GM13976 (cell line): ENCODE measurements around the gene AKR1B1.
A peak's percentile ranks its signal among the peaks of the same experiment; 100 is the strongest.

ENCODE experiments used
- DNase-seq: peaks from one replicate; pipeline ENCODE4 v3.0.0; 2012; ENCODE audit warnings: low spot score
- in situ Hi-C: fragments of 300-500 bp; cut with MboI; formaldehyde crosslinking; loops from one replicate; pipeline ENCODE4 v1.12.0; 2022; ENCODE audit warnings: low sequenced_read_pairs, mixed read lengths, inconsistent platforms; ENCODE audit not compliant: unreplicated experiment
- TF ChIP-seq, protein P1 (sequence below): IDR thresholded peaks from 2 replicates; pipeline ENCODE4 v1.5.1; 2012; ENCODE audit warnings: borderline replicate concordance, mild to moderate bottlenecking; ENCODE audit not compliant: insufficient read depth; ENCODE audit errors: extremely low read depth, missing control alignments, control extremely low read depth

The AKR1B1 gene

DNA sequence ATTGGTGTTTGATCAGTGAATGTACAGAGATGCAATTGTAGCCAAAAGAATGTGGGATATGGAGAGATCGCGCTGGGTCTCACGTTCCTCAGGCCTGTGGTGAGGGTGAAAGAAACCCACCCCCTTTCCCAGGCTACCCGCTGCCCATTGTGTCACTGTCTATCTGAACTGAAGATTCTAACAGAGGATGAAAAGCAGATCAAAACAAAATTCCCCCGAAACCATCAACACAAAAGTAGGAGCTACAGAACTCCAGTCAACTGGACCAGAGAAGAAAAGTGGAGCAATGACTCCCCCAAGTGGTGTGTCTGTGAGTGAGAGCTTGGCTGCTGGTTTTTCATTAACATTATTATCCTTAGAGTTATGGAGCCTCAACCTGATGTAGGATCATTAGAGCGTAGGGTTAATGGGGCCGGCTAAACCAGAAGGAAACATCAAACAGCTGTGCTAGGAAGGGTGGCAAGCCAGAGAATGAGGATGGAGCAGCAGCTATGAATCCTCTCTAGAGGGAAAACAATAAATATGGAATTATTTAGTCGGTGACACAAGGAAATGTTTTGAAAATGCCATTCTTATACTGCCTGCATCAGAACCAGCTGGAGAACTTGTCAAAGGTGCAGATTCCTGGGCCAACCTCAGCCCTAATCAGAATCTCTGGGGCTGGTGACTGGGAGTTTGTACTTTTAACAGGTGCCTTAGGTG lies 38.3 kb downstream of the AKR1B1 start:
- peak; percentile 42 for DNase-seq
- in situ Hi-C loops, result no loop called here
- TF ChIP-seq, protein P1, sequence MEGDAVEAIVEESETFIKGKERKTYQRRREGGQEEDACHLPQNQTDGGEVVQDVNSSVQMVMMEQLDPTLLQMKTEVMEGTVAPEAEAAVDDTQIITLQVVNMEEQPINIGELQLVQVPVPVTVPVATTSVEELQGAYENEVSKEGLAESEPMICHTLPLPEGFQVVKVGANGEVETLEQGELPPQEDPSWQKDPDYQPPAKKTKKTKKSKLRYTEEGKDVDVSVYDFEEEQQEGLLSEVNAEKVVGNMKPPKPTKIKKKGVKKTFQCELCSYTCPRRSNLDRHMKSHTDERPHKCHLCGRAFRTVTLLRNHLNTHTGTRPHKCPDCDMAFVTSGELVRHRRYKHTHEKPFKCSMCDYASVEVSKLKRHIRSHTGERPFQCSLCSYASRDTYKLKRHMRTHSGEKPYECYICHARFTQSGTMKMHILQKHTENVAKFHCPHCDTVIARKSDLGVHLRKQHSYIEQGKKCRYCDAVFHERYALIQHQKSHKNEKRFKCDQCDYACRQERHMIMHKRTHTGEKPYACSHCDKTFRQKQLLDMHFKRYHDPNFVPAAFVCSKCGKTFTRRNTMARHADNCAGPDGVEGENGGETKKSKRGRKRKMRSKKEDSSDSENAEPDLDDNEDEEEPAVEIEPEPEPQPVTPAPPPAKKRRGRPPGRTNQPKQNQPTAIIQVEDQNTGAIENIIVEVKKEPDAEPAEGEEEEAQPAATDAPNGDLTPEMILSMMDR, result peak; percentile 27

- in situ Hi-C loops, result no loop called here
- DNase-seq, result no peak
- TF ChIP-seq, protein P1, result no peak
Measured at GRCh38 chr7:134419875-134420274, 39.0 kb downstream of the AKR1B1 start.

- in situ Hi-C loops, result no loop called here
- no peak for DNase-seq
- TF ChIP-seq, protein P1, result no peak
Measured at GRCh38 chr7:134419085-134419484, 39.8 kb downstream of the AKR1B1 start.

- DNase-seq, result no peak
- in situ Hi-C loops, result no loop called here
- TF ChIP-seq, protein P1, result no peak
Measured at GRCh38 chr7:134415700-134416099, 43.2 kb downstream of the AKR1B1 start.

- DNase-seq, result no peak
- TF ChIP-seq, protein P1, result no peak
- in situ Hi-C loops, result no loop called here
Measured at GRCh38 chr7:134414109-134414508, 44.8 kb downstream of the AKR1B1 start.

DNA sequence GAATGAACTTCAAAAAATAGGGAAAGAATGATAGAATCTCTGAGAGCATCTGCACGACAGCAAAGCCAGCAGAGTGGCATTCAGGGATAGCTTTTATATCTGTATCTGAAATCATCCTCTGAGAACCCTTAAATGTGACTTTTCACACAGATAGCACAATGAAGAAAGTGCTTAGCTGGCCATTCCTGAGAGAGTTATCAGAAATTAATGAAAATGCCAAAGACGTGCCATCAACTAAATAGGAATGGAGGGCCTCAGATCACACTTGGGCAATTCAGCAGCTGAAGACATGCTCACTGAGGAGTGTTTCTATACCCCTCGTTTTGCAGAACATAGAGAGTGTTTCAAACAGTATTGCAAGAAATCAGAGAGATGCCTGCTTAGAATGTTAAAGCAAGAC lies 51.6 kb downstream of the AKR1B1 start:
- DNase-seq, result no peak
- TF ChIP-seq, protein P1, result no peak
- in situ Hi-C loops, result no loop called here

DNA sequence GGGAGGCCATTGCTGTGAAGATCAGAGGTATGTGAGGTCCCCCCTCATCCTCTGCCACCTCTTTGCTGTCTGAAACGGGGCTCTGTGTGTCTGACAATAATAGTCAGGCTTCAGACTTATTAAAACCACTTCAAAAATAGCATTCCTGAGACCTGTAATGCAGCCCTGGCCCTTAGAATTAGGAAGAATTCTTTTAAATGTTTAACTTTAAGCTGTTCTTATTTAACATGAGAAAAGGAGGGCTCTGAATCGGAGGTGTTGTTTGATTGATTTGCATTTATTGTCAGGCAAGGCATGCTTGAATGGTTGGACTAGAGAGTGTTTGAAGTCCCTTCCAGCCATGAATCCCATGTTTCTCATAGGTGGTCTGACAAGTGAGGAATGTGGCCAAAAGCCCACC lies 52.5 kb downstream of the AKR1B1 start:
- in situ Hi-C loops, result no loop called here
- DNase-seq, result no peak
- TF ChIP-seq, protein P1, result no peak
